Mucosa of descending colon (tissue), 3 donors: ENCODE results near the gene IDH1. TPM values are rescaled to one million over a fixed set of nuclear protein-coding genes. Genes with fewer than 3 reads are reported as not detected.

Source experiments
- ATAC-seq: fragments of 200-7000 bp; cut with Tn5 transposase; one replicate; pipeline ENCODE4 v1.9.1; 2020; ENCODE audit warnings: mild to moderate bottlenecking, moderate library complexity
- DNase-seq, 3 donors: peaks; one replicate each; pipeline ENCODE4 v3.0.0-alpha.2; 2020
- H3K36me3 ChIP-seq: fragments of 200-600 bp; one replicate; pipeline ENCODE4 v1.8.0; 2021; ENCODE audit warnings: low read depth, mild to moderate bottlenecking
- H3K4me1 ChIP-seq: fragments of 200-600 bp; one replicate; pipeline ENCODE4 v1.8.0; 2021; ENCODE audit warnings: low read depth, mild to moderate bottlenecking
- H3K4me3 ChIP-seq: fragments of 200-600 bp; one replicate; pipeline ENCODE4 v1.8.0; 2021; ENCODE audit warnings: mild to moderate bottlenecking
- H3K9me3 ChIP-seq: fragments of 200-600 bp; one replicate; pipeline ENCODE4 v1.8.0; 2021; ENCODE audit warnings: mild to moderate bottlenecking
- intact Hi-C, 2 donors: fragments of 100-400 bp; cut with DNase I in 1 of 2; cut with micrococcal nuclease in 1 of 2; formaldehyde crosslinking; loops; one replicate each; pipeline versions ENCODE4 v1.11.0 to v1.11.1; 2022; cut with DNase I, micrococcal nuclease
- total RNA-seq, 3 donors: library from RNA; stranded (reverse); fragmentation: NEBNext Ultra II Directional in 2 of 3; extraction: Animal tissue kit (Norgen Biotek cat#: 25700) in 2 of 3; gene quantifications; one replicate each; pipeline versions ENCODE4 v1.2.1 to v1.2.4, GENCODE V29; 2021 to 2023
- TF ChIP-seq, protein P1 (sequence below): fragments of 200-600 bp; IDR thresholded peaks from one replicate; pipeline ENCODE4 v1.8.0; 2022; ENCODE audit warnings: antibody characterized with exemption, mild to moderate bottlenecking
- donor health status: DM: no; HTN: no; CAD: no; lungs with moderate emphysema.
- donor health status: DM: no; HTN: no; CAD: no.
- donor health status: DM: no; HTN: yes; CAD: no.

Gene IDH1
- total RNA-seq, 3 donors from 2014 or later = 105 to 233 (median 227) TPM

- TF ChIP-seq, protein P1, sequence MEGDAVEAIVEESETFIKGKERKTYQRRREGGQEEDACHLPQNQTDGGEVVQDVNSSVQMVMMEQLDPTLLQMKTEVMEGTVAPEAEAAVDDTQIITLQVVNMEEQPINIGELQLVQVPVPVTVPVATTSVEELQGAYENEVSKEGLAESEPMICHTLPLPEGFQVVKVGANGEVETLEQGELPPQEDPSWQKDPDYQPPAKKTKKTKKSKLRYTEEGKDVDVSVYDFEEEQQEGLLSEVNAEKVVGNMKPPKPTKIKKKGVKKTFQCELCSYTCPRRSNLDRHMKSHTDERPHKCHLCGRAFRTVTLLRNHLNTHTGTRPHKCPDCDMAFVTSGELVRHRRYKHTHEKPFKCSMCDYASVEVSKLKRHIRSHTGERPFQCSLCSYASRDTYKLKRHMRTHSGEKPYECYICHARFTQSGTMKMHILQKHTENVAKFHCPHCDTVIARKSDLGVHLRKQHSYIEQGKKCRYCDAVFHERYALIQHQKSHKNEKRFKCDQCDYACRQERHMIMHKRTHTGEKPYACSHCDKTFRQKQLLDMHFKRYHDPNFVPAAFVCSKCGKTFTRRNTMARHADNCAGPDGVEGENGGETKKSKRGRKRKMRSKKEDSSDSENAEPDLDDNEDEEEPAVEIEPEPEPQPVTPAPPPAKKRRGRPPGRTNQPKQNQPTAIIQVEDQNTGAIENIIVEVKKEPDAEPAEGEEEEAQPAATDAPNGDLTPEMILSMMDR = no peak
- intact Hi-C loops = loop anchor here in 1 of 2 donors (10.0 kb wide), 1 partner anchor 81 kb away; no protein-coding TSS in a partner anchor
- Histone ChIP-seq H3K4me1 (peaks cover 19% of the 10 kb centered on the region), H3K36me3 (no peaks in the 10 kb centered on the region), H3K9me3 (no peaks in the 10 kb centered on the region), H3K4me3 (no peak overlapping the region)
- no peak for DNase-seq
- no peak for ATAC-seq
Measured at GRCh38 chr2:208256192-208256782, 1.4 kb upstream of the IDH1 start.

- Histone ChIP-seq H3K36me3 (no peaks in the 10 kb centered on the region), H3K4me3 (peak overlapping the region; percentile 44), H3K4me1 (peaks cover 19% of the 10 kb centered on the region), H3K9me3 (no peaks in the 10 kb centered on the region)
- TF ChIP-seq, protein P1 = no peak
- intact Hi-C loops = loop anchor here in 1 of 2 donors (10.0 kb wide), 1 partner anchor 81 kb away; no protein-coding TSS in a partner anchor
- ATAC-seq (no peak), DNase-seq (no peak)
Measured at GRCh38 chr2:208255557-208256106, 761 bp upstream of the IDH1 start.

DNA sequence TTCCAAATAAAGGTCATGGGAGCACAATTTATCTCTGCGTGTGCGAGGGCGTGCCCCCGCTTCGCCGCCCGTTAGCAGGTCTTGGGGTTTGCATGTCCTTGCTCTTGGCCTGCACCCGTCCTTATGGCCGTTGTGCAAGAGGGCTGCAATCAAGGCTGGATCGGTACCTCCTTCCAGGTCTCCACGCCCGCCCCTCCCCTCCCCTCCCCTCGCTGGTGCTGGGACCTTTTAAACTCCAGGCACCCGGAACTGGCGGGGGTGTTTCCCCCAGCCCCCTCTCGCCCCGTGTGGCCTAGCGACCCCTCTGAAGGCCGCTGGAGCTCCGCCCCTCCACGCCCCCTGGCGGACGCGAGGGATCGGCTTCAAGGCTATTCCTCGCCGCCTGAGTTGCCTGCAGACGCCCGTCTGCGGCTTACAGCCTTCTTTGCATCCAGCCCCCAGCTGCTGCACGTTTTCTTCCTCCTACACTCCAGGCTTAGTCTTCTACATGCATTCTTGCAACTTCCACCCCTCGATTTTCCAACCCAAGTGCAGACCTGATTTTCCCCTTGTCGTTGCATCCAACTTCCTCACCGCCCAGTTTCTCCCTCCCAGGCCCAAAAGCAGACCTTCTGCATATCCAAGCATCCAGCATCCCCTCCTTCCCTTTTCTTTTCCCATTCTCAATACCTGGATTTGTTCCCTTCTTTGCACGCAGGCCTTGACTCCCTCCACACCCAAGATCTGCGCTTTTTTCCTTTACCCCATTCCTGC lies 577 bp downstream of the IDH1 start:
- peak overlapping the region; percentile 44 for H3K4me3 ChIP-seq
- intact Hi-C loops = loop anchor here in 1 of 2 donors (10.0 kb wide), 1 partner anchor 79 kb away; no protein-coding TSS in a partner anchor
- peak; percentile 76 for ATAC-seq

GRCh38 chr2:208253600-208254117 lies 1.2 kb downstream of the IDH1 start:
- H3K36me3 ChIP-seq = no peaks in the 10 kb centered on the region
- intact Hi-C loops = loop anchor here in 1 of 2 donors (10.0 kb wide), 1 partner anchor 79 kb away; no protein-coding TSS in a partner anchor
- peak overlapping the region; percentile 44 for H3K4me3 ChIP-seq
- peaks cover 19% of the 10 kb centered on the region for H3K4me1 ChIP-seq
- TF ChIP-seq, protein P1 = no peak
- ATAC-seq = no peak
- H3K9me3 ChIP-seq = no peaks in the 10 kb centered on the region
- no peak for DNase-seq

More for the DNA sequence above, 577 bp downstream of the IDH1 start:
- peaks cover 19% of the 10 kb centered on the region for H3K4me1 ChIP-seq
- no peaks in the 10 kb centered on the region for H3K9me3 ChIP-seq
- TF ChIP-seq, protein P1 = peak; percentile 52
- H3K36me3 ChIP-seq = no peaks in the 10 kb centered on the region
- DNase-seq = peak; percentile 88 to 91 (median 90)

GRCh38 chr2:208252716-208253492 lies 2.0 kb downstream of the IDH1 start:
- no peak for ATAC-seq
- no peaks in the 10 kb centered on the region for H3K36me3 ChIP-seq
- H3K4me3 ChIP-seq = no peak overlapping the region
- no peak for DNase-seq
- no peaks in the 10 kb centered on the region for H3K9me3 ChIP-seq
- TF ChIP-seq, protein P1 = no peak
- H3K4me1 ChIP-seq = peaks cover 19% of the 10 kb centered on the region
- intact Hi-C loops = loop anchor here in 1 of 2 donors (10.0 kb wide), 1 partner anchor 78 kb away; no protein-coding TSS in a partner anchor
